Mesendoderm (in vitro differentiated cells): Measurements from ENCODE around the gene ITPA.

Source experiments
- DNase-seq: peaks from one replicate; pipeline ENCODE4 v3.0.0; 2013
- H2AK5ac ChIP-seq: 2 replicates; pipeline ENCODE4 v1.6.1; 2013; ENCODE audit warnings: low read length, inconsistent platforms
- H2BK120ac ChIP-seq: 2 replicates; pipeline ENCODE4 v1.6.1; 2013; ENCODE audit warnings: low read depth, mild to moderate bottlenecking, low read length, moderate library complexity, mixed read lengths
- H2BK15ac ChIP-seq: replicated peaks from 2 replicates; pipeline ENCODE4 v1.6.1; 2013; ENCODE audit warnings: low read depth, mild to moderate bottlenecking, moderate library complexity
- H2BK5ac ChIP-seq: 2 replicates; pipeline ENCODE4 v1.6.1; 2013; ENCODE audit warnings: low read length, inconsistent platforms
- H3K18ac ChIP-seq: 2 replicates; pipeline ENCODE4 v1.6.1; 2013; ENCODE audit warnings: mild to moderate bottlenecking, low read length, mixed read lengths
- H3K23ac ChIP-seq: one replicate; pipeline ENCODE4 v1.6.1; 2013; ENCODE audit warnings: low read length
- H3K27ac ChIP-seq: 2 replicates; pipeline ENCODE4 v1.5.1; 2013; ENCODE audit warnings: low read depth, mild to moderate bottlenecking, inconsistent platforms, low read length, moderate library complexity
- H3K27me3 ChIP-seq: 2 replicates; pipeline ENCODE4 v1.6.1; 2013; ENCODE audit warnings: low read length, control low read depth, mild to moderate bottlenecking, inconsistent platforms; ENCODE audit not compliant: insufficient read depth, poor library complexity
- H3K36me3 ChIP-seq: 2 replicates; pipeline ENCODE4 v1.6.1; 2013; ENCODE audit warnings: low read length, inconsistent platforms; ENCODE audit not compliant: control insufficient read depth, insufficient read depth
- H3K4ac ChIP-seq: one replicate; pipeline ENCODE4 v1.6.1; 2013; ENCODE audit warnings: low read depth, mild to moderate bottlenecking, low read length, moderate library complexity
- H3K4me1 ChIP-seq: 2 replicates; pipeline ENCODE4 v1.6.1; 2013; ENCODE audit warnings: low read depth, low read length, inconsistent platforms; ENCODE audit not compliant: control insufficient read depth
- H3K4me2 ChIP-seq: 2 replicates; pipeline ENCODE4 v1.6.1; 2013; ENCODE audit warnings: low read length
- H3K4me3 ChIP-seq: 2 replicates; pipeline ENCODE4 v1.5.1; 2013; ENCODE audit warnings: mild to moderate bottlenecking, low read length
- H3K56ac ChIP-seq: one replicate; pipeline ENCODE4 v1.6.1; 2013; ENCODE audit warnings: low read length
- H3K79me1 ChIP-seq: 2 replicates; pipeline ENCODE4 v1.6.1; 2013; ENCODE audit warnings: low read length, inconsistent platforms
- H3K79me2 ChIP-seq: 2 replicates; pipeline ENCODE4 v1.6.1; 2013; ENCODE audit warnings: mild to moderate bottlenecking, low read length; ENCODE audit not compliant: control insufficient read depth, insufficient read depth
- H3K9ac ChIP-seq: 2 replicates; pipeline ENCODE4 v1.6.1; 2013; ENCODE audit warnings: low read length, inconsistent platforms
- H4K5ac ChIP-seq: one replicate; pipeline ENCODE4 v1.6.1; 2013; ENCODE audit warnings: low read length
- H4K8ac ChIP-seq: one replicate; pipeline ENCODE4 v1.6.1; 2013; ENCODE audit warnings: low read depth, mild to moderate bottlenecking, control low read depth, low read length, moderate library complexity
- WGBS: extraction: QIAGEN DNeasy Blood & Tissue Kit; methylation state at CpG from one replicate; pipeline ENCODE4 v1.1.7; 2013; ENCODE audit warnings: low lambda C conversion rate, missing lambda C conversion rate; ENCODE audit not compliant: insufficient coverage; ENCODE audit errors: extremely low coverage; 5-methylcytosine and 5-hydroxymethylcytosine counted together

The ITPA gene

GRCh38 chr20:3223994-3224680, 14.8 kb downstream of the ITPA start:
- H4K8ac ChIP-seq = no peak overlapping the region

GRCh38 chr20:3224681-3225421, 15.6 kb downstream of the ITPA start:
- no peaks in the 10 kb centered on the region for H3K27me3 ChIP-seq
- DNase-seq = no peak
- no peak overlapping the region for H3K18ac ChIP-seq
- H4K5ac ChIP-seq = no peak overlapping the region
- no peaks in the 10 kb centered on the region for H3K4me1 ChIP-seq
- H3K79me1 ChIP-seq = no peaks in the 10 kb centered on the region
- no peak overlapping the region for H3K4me2 ChIP-seq
- no peaks in the 10 kb centered on the region for H3K79me2 ChIP-seq
- no peak overlapping the region for H2BK15ac ChIP-seq
- no peak overlapping the region for H3K4me3 ChIP-seq
- H3K36me3 ChIP-seq = peaks cover 3% of the 10 kb centered on the region
- H2AK5ac ChIP-seq = no peak overlapping the region
- no peak overlapping the region for H4K8ac ChIP-seq
- no peak overlapping the region for H2BK120ac ChIP-seq
- no peak overlapping the region for H3K23ac ChIP-seq
- H2BK5ac ChIP-seq = no peak overlapping the region
- no peak overlapping the region for H3K4ac ChIP-seq
- no CpG with 5 or more reads among the region's 8 CpGs for WGBS
- no peak overlapping the region for H3K56ac ChIP-seq
- H3K9ac ChIP-seq = no peak overlapping the region
- no peak overlapping the region for H3K27ac ChIP-seq

More at GRCh38 chr20:3223994-3224680, 14.8 kb downstream of the ITPA start:
- H3K79me2 ChIP-seq = no peaks in the 10 kb centered on the region
- WGBS = no CpG with 5 or more reads among the region's 20 CpGs
- no peak overlapping the region for H2AK5ac ChIP-seq
- H3K18ac ChIP-seq = no peak overlapping the region
- peaks cover 3% of the 10 kb centered on the region for H3K36me3 ChIP-seq
- DNase-seq = no peak
- H4K5ac ChIP-seq = no peak overlapping the region
- no peaks in the 10 kb centered on the region for H3K27me3 ChIP-seq
- no peak overlapping the region for H2BK15ac ChIP-seq
- no peaks in the 10 kb centered on the region for H3K4me1 ChIP-seq
- H3K4ac ChIP-seq = no peak overlapping the region
- H3K56ac ChIP-seq = no peak overlapping the region
- H3K23ac ChIP-seq = no peak overlapping the region
- no peak overlapping the region for H2BK120ac ChIP-seq
- H3K9ac ChIP-seq = no peak overlapping the region
- no peak overlapping the region for H3K4me2 ChIP-seq
- H3K4me3 ChIP-seq = no peak overlapping the region
- no peak overlapping the region for H3K27ac ChIP-seq
- no peak overlapping the region for H2BK5ac ChIP-seq
- H3K79me1 ChIP-seq = no peaks in the 10 kb centered on the region

GRCh38 chr20:3226093-3226492, 16.8 kb downstream of the ITPA start:
- WGBS = no CpG with 5 or more reads among the region's 10 CpGs
- Histone ChIP-seq H3K4me2 (no peak overlapping the region), H3K4me1 (no peaks in the 10 kb centered on the region), H3K27ac (no peak overlapping the region), H3K23ac (no peak overlapping the region), H2BK120ac (no peak overlapping the region), H3K56ac (no peak overlapping the region), H3K4me3 (no peak overlapping the region), H3K9ac (no peak overlapping the region), H3K18ac (no peak overlapping the region), H3K27me3 (no peaks in the 10 kb centered on the region), H4K5ac (no peak overlapping the region), H2AK5ac (no peak overlapping the region), H3K79me1 (no peaks in the 10 kb centered on the region), H3K36me3 (peaks cover 3% of the 10 kb centered on the region), H2BK5ac (no peak overlapping the region), H3K79me2 (no peaks in the 10 kb centered on the region), H2BK15ac (no peak overlapping the region), H3K4ac (no peak overlapping the region), H4K8ac (no peak overlapping the region)
- DNase-seq = no peak

GRCh38 chr20:3226864-3227263, 17.6 kb downstream of the ITPA start:
- Histone ChIP-seq H2BK15ac (no peak overlapping the region), H4K8ac (no peak overlapping the region), H3K4me1 (no peaks in the 10 kb centered on the region), H3K79me2 (no peaks in the 10 kb centered on the region), H2AK5ac (no peak overlapping the region), H3K27me3 (no peaks in the 10 kb centered on the region), H3K36me3 (no peaks in the 10 kb centered on the region), H3K56ac (no peak overlapping the region), H2BK5ac (no peak overlapping the region), H3K27ac (no peak overlapping the region), H2BK120ac (no peak overlapping the region), H3K23ac (no peak overlapping the region), H3K4ac (no peak overlapping the region), H3K4me3 (no peak overlapping the region), H3K18ac (no peak overlapping the region), H4K5ac (no peak overlapping the region), H3K4me2 (no peak overlapping the region), H3K9ac (no peak overlapping the region), H3K79me1 (no peaks in the 10 kb centered on the region)
- no peak for DNase-seq
- WGBS = no CpG with 5 or more reads among the region's 14 CpGs

- no peak overlapping the region for H3K4me2 ChIP-seq
- H2BK5ac ChIP-seq = no peak overlapping the region
- no peaks in the 10 kb centered on the region for H3K79me1 ChIP-seq
- H4K5ac ChIP-seq = no peak overlapping the region
- no peak overlapping the region for H2BK15ac ChIP-seq
- H3K9ac ChIP-seq = no peak overlapping the region
- H3K56ac ChIP-seq = no peak overlapping the region
- H3K79me2 ChIP-seq = no peaks in the 10 kb centered on the region
- H3K27me3 ChIP-seq = no peaks in the 10 kb centered on the region
- no peak overlapping the region for H2BK120ac ChIP-seq
- no CpG with 5 or more reads among the region's 7 CpGs for WGBS
- no peak overlapping the region for H2AK5ac ChIP-seq
- DNase-seq = no peak
- no peak overlapping the region for H3K27ac ChIP-seq
- H3K23ac ChIP-seq = no peak overlapping the region
- no peaks in the 10 kb centered on the region for H3K36me3 ChIP-seq
- no peak overlapping the region for H3K18ac ChIP-seq
- H4K8ac ChIP-seq = no peak overlapping the region
- H3K4ac ChIP-seq = no peak overlapping the region
- H3K4me1 ChIP-seq = no peaks in the 10 kb centered on the region
- no peak overlapping the region for H3K4me3 ChIP-seq
Measured at GRCh38 chr20:3227506-3227905, 18.2 kb downstream of the ITPA start.
